ENCODE data around the gene CRELD1. TPM values are rescaled to one million over a fixed set of nuclear protein-coding genes. Genes with fewer than 3 reads are reported as not detected.

Gene CRELD1
- total RNA-seq, 2 donors from 2014 or later = 14.2 to 36.7 TPM

- Mint-ChIP-seq H3K27ac (no peak overlapping the region), H3K4me1 (peaks cover 5% of the 10 kb centered on the region), H3K4me3 (no peak overlapping the region), H3K36me3 (ENCODE audit: low read depth) (no peaks in the 10 kb centered on the region), H3K27me3 (no peaks in the 10 kb centered on the region), H3K9me3 (no peaks in the 10 kb centered on the region)
- no peak for ATAC-seq (replicated peaks)
These were observed 16.0 kb downstream of the CRELD1 start for GRCh38 chr3:9949626-9950025.

- ATAC-seq (replicated peaks) = peak; percentile 55
- no peaks in the 10 kb centered on the region for H3K9me3 Mint-ChIP-seq
- H3K4me3 Mint-ChIP-seq = peak overlapping the region; percentile 74
- peaks cover 5% of the 10 kb centered on the region for H3K4me1 Mint-ChIP-seq
- H3K36me3 Mint-ChIP-seq (ENCODE audit: low read depth) = no peaks in the 10 kb centered on the region
- H3K27me3 Mint-ChIP-seq = no peaks in the 10 kb centered on the region
- H3K27ac Mint-ChIP-seq = peak overlapping the region; percentile 77
These were observed 17.5 kb downstream of the CRELD1 start for GRCh38 chr3:9951126-9951525.

GRCh38 chr3:9951598-9951961 is 17.9 kb downstream of the CRELD1 start:
- H3K27ac Mint-ChIP-seq = peak overlapping the region; percentile 77
- peak overlapping the region; percentile 74 for H3K4me3 Mint-ChIP-seq
- H3K9me3 Mint-ChIP-seq = no peaks in the 10 kb centered on the region
- no peaks in the 10 kb centered on the region for H3K36me3 Mint-ChIP-seq (ENCODE audit: low read depth)
- ATAC-seq (replicated peaks) = peak; percentile 65
- peaks cover 5% of the 10 kb centered on the region for H3K4me1 Mint-ChIP-seq
- no peaks in the 10 kb centered on the region for H3K27me3 Mint-ChIP-seq

GRCh38 chr3:9951962-9952805 is 18.6 kb downstream of the CRELD1 start, which contains the start of gene PRRT3:
Gene PRRT3 (minus strand): TSS chr3:9952408. CDS start chr3:9950115, 2,293 bp downstream.
- Mint-ChIP-seq H3K36me3 (ENCODE audit: low read depth) (no peaks in the 10 kb centered on the region), H3K4me3 (peak within 1 kb of the TSS; percentile 74), H3K27me3 (no peaks in the 10 kb centered on the region), H3K9me3 (no peaks in the 10 kb centered on the region), H3K27ac (peak within 1 kb of the TSS; percentile 77), H3K4me1 (peaks cover 5% of the 10 kb centered on the region)
- ATAC-seq (replicated peaks) = peak; percentile 76

GRCh38 chr3:9955067-9955502 is 21.5 kb downstream of the CRELD1 start:
- H3K4me1 Mint-ChIP-seq = peaks cover 5% of the 10 kb centered on the region
- H3K27me3 Mint-ChIP-seq = no peaks in the 10 kb centered on the region
- no peak overlapping the region for H3K27ac Mint-ChIP-seq
- H3K4me3 Mint-ChIP-seq = no peak overlapping the region
- no peaks in the 10 kb centered on the region for H3K9me3 Mint-ChIP-seq
- ATAC-seq (replicated peaks) = no peak
- H3K36me3 Mint-ChIP-seq (ENCODE audit: low read depth) = no peaks in the 10 kb centered on the region

- Mint-ChIP-seq H3K27ac (peak overlapping the region; percentile 29), H3K27me3 (no peaks in the 10 kb centered on the region), H3K4me3 (no peak overlapping the region), H3K9me3 (no peaks in the 10 kb centered on the region), H3K36me3 (ENCODE audit: low read depth) (no peaks in the 10 kb centered on the region), H3K4me1 (peaks cover 4% of the 10 kb centered on the region)
- ATAC-seq (replicated peaks) = no peak
These were observed 22.1 kb downstream of the CRELD1 start for GRCh38 chr3:9955611-9956352.

GRCh38 chr3:9957214-9957613 is 23.6 kb downstream of the CRELD1 start:
- H3K27me3 Mint-ChIP-seq = no peaks in the 10 kb centered on the region
- H3K4me1 Mint-ChIP-seq = no peaks in the 10 kb centered on the region
- no peak overlapping the region for H3K4me3 Mint-ChIP-seq
- no peaks in the 10 kb centered on the region for H3K9me3 Mint-ChIP-seq
- ATAC-seq (replicated peaks) = no peak
- peaks cover 2% of the 10 kb centered on the region for H3K36me3 Mint-ChIP-seq (ENCODE audit: low read depth)
- H3K27ac Mint-ChIP-seq = no peak overlapping the region

GRCh38 chr3:9965200-9965875 is 31.7 kb downstream of the CRELD1 start:
- Mint-ChIP-seq H3K4me1 (peaks cover 5% of the 10 kb centered on the region), H3K27ac (no peak overlapping the region), H3K4me3 (no peak overlapping the region), H3K9me3 (no peaks in the 10 kb centered on the region), H3K36me3 (ENCODE audit: low read depth) (peaks cover 79% of the 10 kb centered on the region), H3K27me3 (no peaks in the 10 kb centered on the region)
- ATAC-seq (replicated peaks) = no peak

GRCh38 chr3:9966841-9967240 is 33.2 kb downstream of the CRELD1 start:
- H3K36me3 Mint-ChIP-seq (ENCODE audit: low read depth) = peaks cover 94% of the 10 kb centered on the region
- H3K4me1 Mint-ChIP-seq = peaks cover 5% of the 10 kb centered on the region
- no peak overlapping the region for H3K4me3 Mint-ChIP-seq
- no peak for ATAC-seq (replicated peaks)
- H3K27ac Mint-ChIP-seq = no peak overlapping the region
- H3K9me3 Mint-ChIP-seq = no peaks in the 10 kb centered on the region
- H3K27me3 Mint-ChIP-seq = no peaks in the 10 kb centered on the region

GRCh38 chr3:9969632-9970019 is 36.0 kb downstream of the CRELD1 start:
- Mint-ChIP-seq H3K27ac (no peak overlapping the region), H3K4me3 (no peak overlapping the region), H3K4me1 (peaks cover 5% of the 10 kb centered on the region), H3K36me3 (ENCODE audit: low read depth) (peaks cover 98% of the 10 kb centered on the region), H3K9me3 (no peaks in the 10 kb centered on the region), H3K27me3 (no peaks in the 10 kb centered on the region)
- no peak for ATAC-seq (replicated peaks)

GRCh38 chr3:9970020-9970652 is 36.5 kb downstream of the CRELD1 start:
- Mint-ChIP-seq H3K4me1 (peaks cover 5% of the 10 kb centered on the region), H3K9me3 (no peaks in the 10 kb centered on the region), H3K4me3 (no peak overlapping the region), H3K27me3 (no peaks in the 10 kb centered on the region), H3K36me3 (ENCODE audit: low read depth) (peaks cover 98% of the 10 kb centered on the region), H3K27ac (no peak overlapping the region)
- ATAC-seq (replicated peaks) = no peak

GRCh38 chr3:9976721-9977709 is 43.4 kb downstream of the CRELD1 start:
- ATAC-seq (replicated peaks) = peak; percentile 100
- Mint-ChIP-seq H3K36me3 (ENCODE audit: low read depth) (peaks cover 89% of the 10 kb centered on the region), H3K27ac (peak overlapping the region; percentile 74), H3K4me1 (peaks cover 5% of the 10 kb centered on the region), H3K27me3 (no peaks in the 10 kb centered on the region), H3K4me3 (peak overlapping the region; percentile 27), H3K9me3 (no peaks in the 10 kb centered on the region)

GRCh38 chr3:9978710-9979305 is 45.2 kb downstream of the CRELD1 start:
- ATAC-seq (replicated peaks) = no peak
- Mint-ChIP-seq H3K4me1 (peaks cover 5% of the 10 kb centered on the region), H3K9me3 (no peaks in the 10 kb centered on the region), H3K4me3 (no peak overlapping the region), H3K27ac (peak overlapping the region; percentile 8), H3K27me3 (no peaks in the 10 kb centered on the region), H3K36me3 (ENCODE audit: low read depth) (peaks cover 86% of the 10 kb centered on the region)
